HG02678 (cell line): ENCODE measurements around the gene COL8A1.
A peak's percentile ranks its signal among the peaks of the same experiment; 100 is the strongest.
"Not testable (repeated sequence)": the region's sequence is repeated elsewhere in the genome, so short reads cannot be mapped to it uniquely, and the experiment has no call there.

ENCODE experiments used
- ATAC-seq: cut with Tn5 transposase; IDR thresholded peaks from one replicate; pipeline ENCODE4 v1.9.1; 2021; ENCODE audit warnings: mild to moderate bottlenecking, moderate library complexity; ENCODE audit not compliant: unreplicated experiment

The COL8A1 gene

DNA sequence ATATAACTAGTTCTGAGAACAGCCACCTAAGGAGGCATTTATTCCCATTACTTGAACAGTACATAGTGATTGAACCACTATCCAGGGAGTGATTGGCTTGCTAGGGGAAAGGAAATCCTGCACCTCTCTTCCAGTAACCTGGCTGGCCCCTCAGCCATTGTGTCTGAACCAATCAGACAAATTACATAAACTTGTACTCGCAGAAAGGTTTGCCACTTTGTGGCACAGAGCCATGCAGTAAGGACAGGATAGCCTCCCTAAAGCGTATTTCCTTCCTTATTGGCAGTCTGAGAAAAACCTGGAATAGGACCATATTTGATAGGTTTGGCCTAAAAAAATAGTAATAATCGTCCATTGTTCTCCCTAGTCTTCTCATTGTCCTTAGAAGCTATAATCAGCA lies 198.3 kb downstream of the COL8A1 start:
- no peak for ATAC-seq

DNA sequence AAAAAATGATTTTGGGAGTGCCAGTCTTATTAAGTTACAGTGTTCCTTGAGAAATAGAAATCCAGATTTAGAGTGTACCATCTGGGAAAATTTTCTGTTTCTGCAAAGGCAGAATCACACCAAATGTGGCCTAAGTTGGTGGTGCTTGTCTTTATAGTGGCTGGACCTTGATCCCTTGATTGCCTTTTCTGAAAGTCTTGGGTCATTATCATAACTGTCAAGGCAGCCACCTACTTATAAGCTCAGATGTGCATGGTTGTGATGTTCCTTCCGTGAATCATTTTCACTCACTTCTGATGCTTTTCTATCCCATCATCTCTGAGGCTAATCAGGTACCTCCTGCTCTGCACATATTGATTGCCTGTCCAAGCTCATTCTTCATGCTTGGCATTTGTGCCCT lies 199.3 kb downstream of the COL8A1 start:
- no peak for ATAC-seq

DNA sequence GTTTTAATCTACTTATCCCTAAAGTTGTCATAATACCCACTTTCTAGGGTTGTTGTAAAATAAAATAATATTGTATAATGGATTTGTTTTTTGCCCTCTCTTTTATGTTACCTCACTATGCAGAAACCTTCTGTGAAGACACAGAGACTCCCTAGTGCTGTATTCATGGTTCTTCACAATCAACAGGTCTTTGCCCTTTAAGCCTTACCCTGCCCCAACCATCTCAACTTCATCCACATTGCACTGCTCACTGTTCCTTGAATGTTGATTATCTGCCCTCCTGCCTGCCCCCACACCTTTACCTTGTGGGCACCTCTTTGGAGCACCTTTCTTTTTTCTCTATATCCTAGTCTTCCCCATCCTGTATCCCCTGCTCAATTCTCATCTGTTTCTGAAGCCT lies 200.4 kb downstream of the COL8A1 start:
- ATAC-seq, result no peak

DNA sequence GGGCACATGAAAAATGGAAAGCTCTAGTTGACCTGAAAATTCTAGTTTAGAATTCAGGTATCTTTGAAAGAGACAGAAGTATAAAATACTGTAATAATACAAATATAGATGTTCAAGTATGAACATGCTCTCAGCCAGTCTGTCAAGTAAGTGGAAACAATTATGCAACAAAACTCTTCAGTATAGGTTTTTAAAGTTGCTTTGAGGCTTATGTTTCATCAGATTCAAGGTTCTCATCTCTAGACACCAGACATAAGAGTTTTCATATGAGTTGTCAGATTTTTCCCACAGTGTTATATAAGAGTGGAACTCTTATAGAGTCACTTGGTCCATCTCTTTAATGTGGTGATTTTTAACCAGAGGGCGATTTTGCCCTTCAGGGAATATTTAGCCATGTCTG lies 201.2 kb downstream of the COL8A1 start:
- no peak for ATAC-seq

DNA sequence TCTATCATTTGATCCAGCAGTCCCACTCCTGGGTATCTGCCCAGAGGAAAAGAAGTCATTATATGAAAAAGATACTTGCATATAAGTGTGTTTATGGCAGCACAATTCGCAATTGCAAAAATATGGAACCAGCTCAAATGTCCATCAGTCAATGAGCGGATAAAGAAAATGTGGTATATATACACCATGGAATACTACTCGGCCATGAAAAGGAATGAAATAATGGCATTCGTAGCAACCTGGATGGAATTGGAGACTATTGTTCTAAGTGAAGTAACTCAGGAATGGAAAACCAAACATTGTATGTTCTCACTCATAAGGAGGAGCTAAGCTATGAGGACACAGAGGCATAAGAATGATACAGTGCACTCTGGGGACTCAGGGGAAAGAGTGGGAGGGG lies 203.6 kb downstream of the COL8A1 start:
- not testable (repeated sequence) for ATAC-seq

DNA sequence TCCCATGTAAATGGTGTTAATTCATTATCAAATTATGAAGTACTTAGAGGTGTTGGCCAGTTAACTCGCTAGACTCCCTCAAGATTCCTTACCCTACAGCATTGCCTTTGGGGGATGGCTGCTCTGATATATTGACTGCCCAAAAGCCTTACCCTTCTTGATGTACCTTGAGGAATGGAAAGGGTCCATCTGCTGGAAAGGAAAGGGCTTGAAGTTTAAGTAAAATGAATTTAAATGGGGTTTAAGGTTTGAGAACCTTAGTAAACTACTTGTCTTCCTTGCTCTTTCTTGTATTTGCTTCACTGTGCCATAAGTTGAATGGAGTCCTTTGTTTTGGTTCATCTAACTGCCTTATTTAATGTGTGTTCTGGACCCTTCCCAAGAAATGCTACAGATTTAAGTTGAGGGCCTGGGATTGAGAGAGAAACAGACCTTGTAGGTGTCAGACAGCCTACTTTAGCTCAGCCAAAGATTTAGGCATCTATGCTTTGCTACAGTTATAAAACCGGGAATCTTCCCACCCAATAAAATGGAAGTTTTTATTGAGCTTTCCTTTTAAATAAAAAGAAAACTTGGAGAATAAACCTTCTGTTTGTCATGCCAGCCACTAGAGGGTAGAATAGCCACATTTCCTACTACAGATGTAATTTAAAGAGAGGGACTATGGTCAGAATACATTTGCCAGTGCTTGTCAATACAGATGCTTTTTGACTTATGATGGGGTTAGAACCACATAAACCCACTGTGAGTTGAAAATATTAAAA lies 204.6 kb downstream of the COL8A1 start:
- peak; percentile 67 for ATAC-seq

DNA sequence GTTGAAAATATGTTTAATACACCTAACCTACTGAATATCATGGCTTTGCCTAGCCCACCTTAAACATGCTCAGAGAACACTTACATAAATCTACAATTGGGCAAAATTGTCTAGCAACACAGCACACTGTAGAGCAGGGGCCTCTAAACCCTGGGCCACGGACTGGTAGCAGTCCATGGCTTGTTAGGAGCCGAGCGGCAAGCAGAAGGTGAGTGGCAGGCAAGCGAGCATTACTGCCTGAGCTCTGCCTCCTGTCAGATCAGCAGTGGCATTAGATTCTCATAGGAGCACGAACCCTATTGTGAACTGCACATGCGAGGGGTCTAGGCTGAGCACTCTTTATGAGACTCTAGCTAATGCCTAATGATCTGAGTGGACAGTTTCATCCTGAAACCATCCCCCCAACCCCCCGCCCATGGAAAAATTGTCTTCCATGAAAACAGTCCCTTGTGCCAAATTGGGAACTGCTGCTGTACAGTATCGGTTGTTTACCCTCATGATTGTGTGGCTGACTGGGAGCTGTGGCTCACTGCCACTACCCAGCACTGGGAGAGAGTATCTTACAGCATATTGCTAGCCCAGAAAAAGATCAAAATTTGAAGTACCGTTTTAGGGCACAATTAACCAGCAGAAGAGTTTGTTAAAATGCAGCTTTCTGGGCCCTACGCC lies 205.3 kb downstream of the COL8A1 start:
- ATAC-seq, result peak; percentile 17

DNA sequence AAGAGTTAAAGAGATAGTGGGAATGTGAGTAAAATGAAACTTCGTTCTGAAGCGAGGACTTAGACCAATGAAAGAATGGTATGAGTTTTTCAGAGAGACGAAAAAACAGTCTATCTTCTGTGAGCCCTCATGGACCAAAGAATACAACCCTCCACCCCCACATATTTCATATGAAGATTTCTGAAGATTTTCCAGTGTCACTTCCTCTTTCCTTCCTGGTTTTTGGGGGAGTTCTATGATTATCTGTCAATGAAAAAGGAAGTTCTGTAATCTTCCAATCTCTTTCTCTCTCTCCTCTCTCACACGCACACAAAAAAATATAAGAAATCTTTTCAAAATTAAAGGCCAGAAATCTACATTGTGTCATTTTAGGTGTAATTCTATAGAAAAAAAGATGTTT lies 206.9 kb downstream of the COL8A1 start:
- ATAC-seq, result no peak

DNA sequence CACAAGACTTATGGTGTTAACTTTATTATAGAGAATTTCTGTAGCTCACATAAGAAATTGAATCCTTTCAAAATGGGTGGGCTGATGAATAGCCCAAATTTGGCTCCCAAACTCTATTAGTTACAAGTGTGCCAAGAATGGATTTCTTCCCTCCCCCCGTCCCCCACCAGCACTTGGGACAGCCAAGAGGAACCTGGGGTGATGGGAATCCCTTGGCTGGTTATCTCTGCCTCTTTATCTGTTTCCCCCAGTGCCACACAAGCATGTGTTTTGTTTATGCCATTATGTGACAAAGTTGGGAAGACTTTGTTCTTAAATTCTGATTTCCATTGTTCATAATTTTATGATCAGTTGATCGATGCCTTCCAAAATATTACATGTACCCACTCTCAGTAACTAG lies 207.6 kb downstream of the COL8A1 start:
- no peak for ATAC-seq

DNA sequence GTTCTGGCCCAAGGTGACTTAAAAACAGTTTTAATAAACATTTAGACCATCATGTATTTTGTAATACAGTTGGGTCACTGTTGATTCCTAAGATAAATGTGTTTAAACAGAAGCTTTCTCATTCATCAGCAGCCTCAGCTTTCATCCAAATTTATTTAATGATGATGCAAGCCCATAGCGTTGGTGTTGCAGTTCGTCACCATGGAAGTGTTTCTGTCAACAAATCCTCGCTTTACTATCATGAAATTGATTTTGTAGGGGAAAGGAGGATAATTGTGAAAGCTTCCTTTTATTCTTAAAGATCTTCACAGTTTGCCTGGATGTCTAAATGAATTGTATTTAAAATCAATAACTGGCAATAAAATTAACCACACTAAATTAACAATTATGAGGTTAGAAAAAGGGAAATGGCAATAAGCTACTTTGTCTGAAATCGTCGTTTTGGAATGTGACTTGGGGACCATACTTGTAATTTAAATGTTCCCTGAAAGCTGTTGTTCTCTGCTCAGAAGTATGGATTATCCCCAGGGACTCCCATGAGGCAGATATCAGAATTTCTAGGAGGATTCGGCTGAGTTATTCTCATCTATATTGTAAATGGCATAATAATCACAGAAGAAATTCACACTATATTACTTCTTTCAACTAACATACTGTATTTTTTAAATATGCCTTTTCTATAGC lies 208.2 kb downstream of the COL8A1 start:
- no peak for ATAC-seq

DNA sequence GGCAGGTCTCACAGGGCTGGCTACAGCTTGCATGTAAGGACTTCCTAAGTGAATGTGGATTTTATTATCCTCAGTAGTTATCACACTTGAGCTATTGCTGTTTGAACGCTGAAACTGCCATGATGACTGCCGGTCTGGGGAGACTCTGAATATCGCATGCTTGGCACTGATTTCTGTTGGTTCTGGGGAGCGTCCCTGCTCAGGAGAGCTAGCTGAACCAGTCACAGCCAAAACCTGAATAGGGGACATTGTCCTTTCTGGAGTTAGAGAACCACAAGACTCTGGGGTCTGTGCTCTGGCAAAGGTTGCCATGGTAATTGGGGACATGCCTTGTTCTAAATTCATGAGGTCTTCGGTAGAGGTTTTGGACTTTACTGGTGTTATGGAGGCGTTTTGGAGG lies 210.0 kb downstream of the COL8A1 start:
- no peak for ATAC-seq
